Epithelial cell of prostate (primary cell): ENCODE results near the gene CCDC137.
"Not testable (repeated sequence)": the region's sequence is repeated elsewhere in the genome, so short reads cannot be mapped to it uniquely, and the experiment has no call there.

Source experiments
- DNase-seq: peaks from one replicate; pipeline ENCODE4 v3.0.0-alpha.2; 2011; ENCODE audit warnings: low read depth, low spot score
- H3K27ac ChIP-seq: fragments of 450-650 bp; 2 replicates; pipeline ENCODE4 v1.5.1; 2017; ENCODE audit warnings: mild to moderate bottlenecking

The CCDC137 gene

GRCh38 chr17:81666342-81667191, at the start of gene CCDC137, which contains the start of gene OXLD1:
TSS of gene CCDC137 (plus strand) at chr17:81666737. CDS start at chr17:81666767, 30 bp downstream.
TSS of gene OXLD1 (minus strand) at chr17:81666605. CDS start at chr17:81666577, 28 bp downstream.
- peak; percentile 85 for DNase-seq
- H3K27ac ChIP-seq: peak within 1 kb of the TSS; percentile 83

GRCh38 chr17:81616877-81617276, 49.7 kb upstream of the CCDC137 start:
- DNase-seq: no peak
- no peak overlapping the region for H3K27ac ChIP-seq

- H3K27ac ChIP-seq: not testable (repeated sequence)
These were observed 48.2 kb upstream of the CCDC137 start for GRCh38 chr17:81618307-81618706.

GRCh38 chr17:81621494-81622130, 44.9 kb upstream of the CCDC137 start:
- H3K27ac ChIP-seq: no peak overlapping the region
- no peak for DNase-seq

More at GRCh38 chr17:81618307-81618706, 48.2 kb upstream of the CCDC137 start:
- DNase-seq: not testable (repeated sequence)

GRCh38 chr17:81630274-81630673, 36.3 kb upstream of the CCDC137 start:
- DNase-seq: no peak
- H3K27ac ChIP-seq: no peak overlapping the region

GRCh38 chr17:81631482-81631881, 35.1 kb upstream of the CCDC137 start:
- no peak overlapping the region for H3K27ac ChIP-seq
- no peak for DNase-seq

GRCh38 chr17:81635431-81635830, 31.1 kb upstream of the CCDC137 start:
- DNase-seq: no peak
- H3K27ac ChIP-seq: peak overlapping the region; percentile 86

- DNase-seq: peak; percentile 5
- peak overlapping the region; percentile 86 for H3K27ac ChIP-seq
These were observed 30.5 kb upstream of the CCDC137 start for GRCh38 chr17:81635973-81636504.

- peak within 1 kb of the TSS; percentile 86 for H3K27ac ChIP-seq
- peak; percentile 26 for DNase-seq
These were observed 29.8 kb upstream of the CCDC137 start, which contains the start of the genes NPLOC4 and TSPAN10 for GRCh38 chr17:81636505-81637288. TSS of gene NPLOC4 (minus strand) at chr17:81637112. CDS start at chr17:81636930, 182 bp downstream. TSS of gene TSPAN10 (plus strand) at chr17:81637196. CDS start at chr17:81642413, 5,217 bp downstream.

GRCh38 chr17:81638683-81639082, 27.9 kb upstream of the CCDC137 start:
- DNase-seq: no peak
- H3K27ac ChIP-seq: no peak overlapping the region

- DNase-seq: no peak
These were observed 26.5 kb upstream of the CCDC137 start for GRCh38 chr17:81640011-81640410.

GRCh38 chr17:81641825-81642489, 24.6 kb upstream of the CCDC137 start:
- DNase-seq: no peak
- peak overlapping the region; percentile 20 for H3K27ac ChIP-seq

More at GRCh38 chr17:81640011-81640410, 26.5 kb upstream of the CCDC137 start:
- no peak overlapping the region for H3K27ac ChIP-seq

GRCh38 chr17:81644496-81644895, 22.0 kb upstream of the CCDC137 start:
- H3K27ac ChIP-seq: no peak overlapping the region
- DNase-seq: no peak

GRCh38 chr17:81644976-81645952, 21.3 kb upstream of the CCDC137 start:
- H3K27ac ChIP-seq: no peak overlapping the region
- DNase-seq: no peak

GRCh38 chr17:81646869-81647600, 19.5 kb upstream of the CCDC137 start:
- no peak for DNase-seq
- H3K27ac ChIP-seq: no peak overlapping the region

- DNase-seq: no peak
- no peak overlapping the region for H3K27ac ChIP-seq
These were observed 18.9 kb upstream of the CCDC137 start for GRCh38 chr17:81647640-81648012.

GRCh38 chr17:81648013-81648706, 18.4 kb upstream of the CCDC137 start:
- DNase-seq: no peak
- no peak overlapping the region for H3K27ac ChIP-seq
